ENCODE results near the gene CLDND1. TPM values are rescaled to one million over a fixed set of nuclear protein-coding genes. Genes with fewer than 3 reads are reported as not detected.

Gene CLDND1
- total RNA-seq, 2 experiments from 2014 or later: 168 to 185 TPM

GRCh38 chr3:98555025-98555379 lies 32.3 kb upstream of the CLDND1 start:
- peak overlapping the region; percentile 92 for H3K27ac Mint-ChIP-seq
- Histone ChIP-seq H3K9me3 (ENCODE audit: control insufficient read depth in 1 of 2, insufficient read depth in 1 of 2, low read length in 2 of 2) (no peaks in the 10 kb centered on the region), H3K4me1 (ENCODE audit: insufficient read depth, low read length) (peaks cover 37% of the 10 kb centered on the region), H3K27ac (ENCODE audit: low read depth in 1 of 2, low read length in 2 of 2) (no peak overlapping the region), H3K36me3 (ENCODE audit: insufficient read depth, low read length) (no peaks in the 10 kb centered on the region), H3K27me3 (ENCODE audit: control insufficient read depth in 1 of 2, insufficient read depth in 2 of 2, low read length in 2 of 2) (no peaks in the 10 kb centered on the region), H3K4me3 (ENCODE audit: low read length) (no peak overlapping the region)
- no peak for ATAC-seq (ENCODE audit: poor library complexity)
- ChIA-PET POLR2A (interaction anchor here (0.9 to 6.3 kb wide), 3 partner anchors 10 to 33 kb away, joined by 4 to 57 read pairs (median 39); partner anchors contain the start of gene CLDND1), CTCF (interaction anchor here (1.2 to 1.3 kb wide), 2 partner anchors 9 to 516 kb away, joined by 3 read pairs; no protein-coding TSS in a partner anchor)
- no peak for TF ChIP-seq CTCF (IDR thresholded peaks at IDR 0.05)
- H3K27me3 Mint-ChIP-seq: no peaks in the 10 kb centered on the region
- no peaks in the 10 kb centered on the region for H3K9me3 Mint-ChIP-seq
- H3K4me3 Mint-ChIP-seq: no peak overlapping the region
- no peaks in the 10 kb centered on the region for H3K36me3 Mint-ChIP-seq (ENCODE audit: low read depth)
- peaks cover 69% of the 10 kb centered on the region for H3K4me1 Mint-ChIP-seq (ENCODE audit: low read depth)
- no peak for DNase-seq
- intact Hi-C loops (cut with DNase I, micrococcal nuclease): no loop called here

- no peak overlapping the region for H3K4me3 ChIP-seq (ENCODE audit: low read length)
- no peaks in the 10 kb centered on the region for H3K36me3 ChIP-seq (ENCODE audit: insufficient read depth, low read length)
- DNase-seq (no peak), ATAC-seq (ENCODE audit: poor library complexity) (no peak)
- no peak overlapping the region for H3K4me3 Mint-ChIP-seq
- no peaks in the 10 kb centered on the region for H3K27me3 Mint-ChIP-seq
- H3K27ac ChIP-seq (ENCODE audit: low read depth in 1 of 2, low read length in 2 of 2): no peak overlapping the region
- TF ChIP-seq CTCF (IDR thresholded peaks at IDR 0.05): no peak
- CTCF ChIA-PET: interaction anchor here (1.2 to 1.3 kb wide), 2 partner anchors 9 to 515 kb away, joined by 3 read pairs; no protein-coding TSS in a partner anchor
- peaks cover 69% of the 10 kb centered on the region for H3K4me1 Mint-ChIP-seq (ENCODE audit: low read depth)
- no peaks in the 10 kb centered on the region for H3K36me3 Mint-ChIP-seq (ENCODE audit: low read depth)
- no peaks in the 10 kb centered on the region for H3K9me3 Mint-ChIP-seq
- H3K4me1 ChIP-seq (ENCODE audit: insufficient read depth, low read length): peaks cover 37% of the 10 kb centered on the region
- POLR2A ChIA-PET: interaction anchor here (0.9 to 6.3 kb wide), 3 partner anchors 10 to 32 kb away, joined by 4 to 57 read pairs (median 39); partner anchors contain the start of gene CLDND1
- H3K9me3 ChIP-seq (ENCODE audit: control insufficient read depth in 1 of 2, insufficient read depth in 1 of 2, low read length in 2 of 2): no peaks in the 10 kb centered on the region
- peak overlapping the region; percentile 92 for H3K27ac Mint-ChIP-seq
- intact Hi-C loops (cut with DNase I, micrococcal nuclease): no loop called here
- H3K27me3 ChIP-seq (ENCODE audit: control insufficient read depth in 1 of 2, insufficient read depth in 2 of 2, low read length in 2 of 2): no peaks in the 10 kb centered on the region
Observed at GRCh38 chr3:98554580-98554979, 31.9 kb upstream of the CLDND1 start.

GRCh38 chr3:98553753-98554152 lies 31.1 kb upstream of the CLDND1 start:
- peaks cover 61% of the 10 kb centered on the region for H3K4me1 Mint-ChIP-seq (ENCODE audit: low read depth)
- ATAC-seq (ENCODE audit: poor library complexity) (no peak), DNase-seq (peak in 1 of 14 experiments; percentile 30)
- no peaks in the 10 kb centered on the region for H3K36me3 ChIP-seq (ENCODE audit: insufficient read depth, low read length)
- ChIA-PET CTCF (interaction anchor here (1.0 to 1.3 kb wide), 2 partner anchors 10 to 11 kb away, joined by 3 read pairs; no protein-coding TSS in a partner anchor), POLR2A (interaction anchor here (1.4 to 6.3 kb wide), 3 partner anchors 11 to 31 kb away, joined by 3 to 57 read pairs (median 5); partner anchors contain the start of gene CLDND1)
- peaks cover 37% of the 10 kb centered on the region for H3K4me1 ChIP-seq (ENCODE audit: insufficient read depth, low read length)
- no peaks in the 10 kb centered on the region for H3K36me3 Mint-ChIP-seq (ENCODE audit: low read depth)
- no peaks in the 10 kb centered on the region for H3K27me3 ChIP-seq (ENCODE audit: control insufficient read depth in 1 of 2, insufficient read depth in 2 of 2, low read length in 2 of 2)
- H3K27ac ChIP-seq (ENCODE audit: low read depth in 1 of 2, low read length in 2 of 2): peak overlapping the region in 1 of 2 donors; percentile 23
- H3K4me3 ChIP-seq (ENCODE audit: low read length): no peak overlapping the region
- intact Hi-C loops (cut with DNase I, micrococcal nuclease): no loop called here
- no peak for TF ChIP-seq CTCF (IDR thresholded peaks at IDR 0.05)
- H3K27ac Mint-ChIP-seq: peak overlapping the region; percentile 67
- H3K9me3 ChIP-seq (ENCODE audit: control insufficient read depth in 1 of 2, insufficient read depth in 1 of 2, low read length in 2 of 2): no peaks in the 10 kb centered on the region
- H3K9me3 Mint-ChIP-seq: no peaks in the 10 kb centered on the region
- H3K4me3 Mint-ChIP-seq: no peak overlapping the region
- no peaks in the 10 kb centered on the region for H3K27me3 Mint-ChIP-seq
